Erythroblast (primary cell): Measurements from ENCODE around the gene PSMA3.

Experiments
- DNase-seq, 2 experiments: peaks; one replicate each; lab custom pipeline; 2025; lab: John Stamatoyannopoulos, UW
- GATA1 ChIP-seq: IDR thresholded peaks from 2 replicates; pipeline ENCODE4 v1.6.1; 2011; ENCODE audit warnings: low read depth, mild to moderate bottlenecking, control low read depth, low read length, moderate library complexity
- POLR2A ChIP-seq: IDR thresholded peaks from 2 replicates; pipeline ENCODE4 v1.6.1; 2011; ENCODE audit warnings: mild to moderate bottlenecking, low read length

The PSMA3 gene

GRCh38 chr14:58280954-58281787 lies 36.5 kb downstream of the PSMA3 start:
- TF ChIP-seq GATA1 (no peak), POLR2A (no peak)
- peak; percentile 59 to 79 for DNase-seq

DNA sequence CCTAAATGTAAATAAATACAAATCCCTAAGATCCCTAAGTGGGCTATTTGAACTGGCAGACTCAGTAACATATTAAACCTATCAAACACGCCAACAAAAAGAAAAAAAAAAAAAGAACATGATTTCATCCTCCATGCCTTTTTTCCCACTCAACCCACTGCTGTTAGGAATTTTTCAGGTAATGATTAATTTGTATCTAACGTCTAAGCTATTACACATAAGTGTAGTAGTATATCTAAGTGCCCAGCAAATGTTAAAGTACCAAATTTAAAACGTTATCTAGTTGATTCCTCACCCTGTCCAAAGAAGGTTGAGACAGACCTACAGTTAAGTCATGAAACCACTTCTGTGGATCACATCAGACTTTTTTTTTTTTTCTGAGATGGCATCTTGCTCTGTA lies 37.3 kb downstream of the PSMA3 start:
- TF ChIP-seq POLR2A (no peak), GATA1 (no peak)
- no peak for DNase-seq

DNA sequence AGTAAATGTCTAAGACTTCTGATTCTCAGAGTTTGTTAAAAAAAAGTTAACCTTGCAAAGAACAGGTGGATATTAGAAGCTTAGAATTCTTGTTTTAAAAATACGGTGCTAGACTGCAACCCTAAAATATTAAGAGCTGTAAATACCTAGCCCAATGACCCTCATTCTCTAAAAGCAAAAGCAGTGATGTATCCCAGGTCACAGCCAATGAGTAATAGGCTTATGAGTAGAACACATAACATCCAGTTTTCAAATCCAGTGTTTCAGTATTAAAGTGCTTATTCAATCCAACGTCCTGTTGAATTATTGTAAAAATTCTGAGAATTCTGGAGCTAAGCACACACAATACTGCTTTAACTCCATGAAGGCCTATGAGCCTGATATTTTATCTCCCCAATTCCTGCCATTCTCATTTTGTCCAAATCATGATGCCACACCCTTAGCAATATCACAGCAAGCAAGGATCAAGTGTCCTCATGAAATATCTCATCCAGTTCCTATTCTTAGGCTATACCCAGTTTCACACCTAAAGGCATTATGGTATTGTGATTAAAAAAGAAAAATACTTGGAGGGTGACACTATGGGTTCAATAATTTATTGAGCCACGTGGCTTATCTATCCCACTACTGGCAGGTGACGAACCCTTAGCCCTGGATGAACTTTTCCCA lies 38.4 kb downstream of the PSMA3 start:
- no peak for DNase-seq
- TF ChIP-seq GATA1: no peak
- TF ChIP-seq POLR2A: no peak

DNA sequence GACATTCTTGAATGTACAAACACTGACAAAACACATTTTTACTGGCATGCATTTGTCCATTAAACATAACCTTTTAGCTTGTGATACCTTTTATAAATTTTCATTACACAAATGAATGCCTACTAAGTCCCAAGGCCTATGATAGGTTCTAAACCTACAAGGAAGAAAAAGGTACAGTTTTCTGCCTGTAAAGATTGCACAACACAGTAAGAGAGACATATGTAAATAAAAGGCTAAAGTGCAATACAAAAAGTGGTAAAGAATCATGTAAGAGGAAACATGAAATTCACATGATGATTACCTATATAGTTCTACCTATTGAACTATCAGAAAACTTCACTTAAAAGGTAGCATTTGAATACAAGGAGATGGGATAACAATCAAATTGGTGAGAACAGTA lies 39.1 kb downstream of the PSMA3 start:
- TF ChIP-seq POLR2A: no peak
- TF ChIP-seq GATA1: no peak

DNA sequence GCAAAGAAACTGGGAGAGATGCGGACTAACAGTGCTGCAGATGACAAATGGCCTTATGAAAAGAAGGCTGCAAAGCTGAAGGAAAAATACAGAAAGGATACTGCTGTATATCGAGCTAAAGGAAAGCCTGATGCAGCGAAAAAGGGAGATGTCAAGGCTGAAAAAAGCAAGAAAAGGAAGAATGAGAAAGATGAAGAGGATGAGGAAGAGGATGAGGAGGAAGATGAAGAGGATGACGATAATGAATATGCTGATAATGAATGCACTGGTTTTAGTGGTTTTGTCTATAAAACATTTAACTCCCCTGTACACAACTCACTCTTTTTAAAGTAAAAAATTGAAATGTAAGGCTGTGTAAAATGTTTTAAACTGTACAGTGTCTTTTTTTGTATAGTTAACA lies 40.5 kb downstream of the PSMA3 start:
- TF ChIP-seq POLR2A: no peak
- no peak for DNase-seq

More for the DNA sequence above, 39.1 kb downstream of the PSMA3 start:
- no peak for DNase-seq

GRCh38 chr14:58287607-58288042 lies 43.0 kb downstream of the PSMA3 start:
- no peak for TF ChIP-seq POLR2A
- TF ChIP-seq GATA1: no peak
- no peak for DNase-seq

GRCh38 chr14:58288106-58288792 lies 43.6 kb downstream of the PSMA3 start:
- TF ChIP-seq GATA1 (no peak), POLR2A (no peak)
- no peak for DNase-seq

DNA sequence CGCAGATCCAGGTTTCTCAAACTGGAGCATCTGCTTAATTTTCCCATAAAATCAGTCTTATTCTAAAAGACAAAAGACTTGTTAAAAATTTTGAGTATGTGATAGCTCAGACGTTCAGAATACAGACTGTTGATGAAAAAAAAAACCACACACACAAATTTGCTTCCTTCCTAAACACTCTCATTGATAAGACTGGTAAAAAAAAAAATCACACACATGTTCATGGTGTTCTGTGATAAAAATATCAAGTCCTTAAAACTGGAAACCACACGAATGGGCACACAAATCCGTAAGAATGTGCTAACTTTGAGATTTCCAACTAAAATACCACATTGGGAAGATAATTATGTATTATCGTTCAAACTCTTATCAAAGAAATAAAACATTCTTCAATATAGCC lies 47.0 kb downstream of the PSMA3 start:
- TF ChIP-seq POLR2A (no peak), GATA1 (no peak)
- peak in 1 of 2 experiments; percentile 6 for DNase-seq

GRCh38 chr14:58292187-58292586 lies 47.5 kb downstream of the PSMA3 start:
- no peak for DNase-seq
- TF ChIP-seq GATA1: no peak
- TF ChIP-seq POLR2A: no peak

- DNase-seq: no peak
- TF ChIP-seq POLR2A: no peak
- TF ChIP-seq GATA1: no peak
Observed at GRCh38 chr14:58294201-58294600, 49.6 kb downstream of the PSMA3 start.

GRCh38 chr14:58296726-58297125 lies 52.1 kb downstream of the PSMA3 start:
- peak; percentile 52 to 63 for DNase-seq
- TF ChIP-seq POLR2A (no peak), GATA1 (no peak)

- DNase-seq: no peak
- no peak for TF ChIP-seq POLR2A
- TF ChIP-seq GATA1: no peak
Observed at GRCh38 chr14:58297412-58297761, 52.7 kb downstream of the PSMA3 start.

GRCh38 chr14:58297762-58298476 lies 53.3 kb downstream of the PSMA3 start:
- DNase-seq: peak; percentile 99 to 100
- TF ChIP-seq POLR2A (peak; percentile 95), GATA1 (no peak)
